ENCODE measurements around the gene TTLL9. TPM values are rescaled to one million over a fixed set of nuclear protein-coding genes. Genes with fewer than 3 reads are reported as not detected.

TTLL9 gene
- polyA plus RNA-seq, 1 of the 3 experiments (the other 2 are of a cell fraction): 0.23 TPM

DNA sequence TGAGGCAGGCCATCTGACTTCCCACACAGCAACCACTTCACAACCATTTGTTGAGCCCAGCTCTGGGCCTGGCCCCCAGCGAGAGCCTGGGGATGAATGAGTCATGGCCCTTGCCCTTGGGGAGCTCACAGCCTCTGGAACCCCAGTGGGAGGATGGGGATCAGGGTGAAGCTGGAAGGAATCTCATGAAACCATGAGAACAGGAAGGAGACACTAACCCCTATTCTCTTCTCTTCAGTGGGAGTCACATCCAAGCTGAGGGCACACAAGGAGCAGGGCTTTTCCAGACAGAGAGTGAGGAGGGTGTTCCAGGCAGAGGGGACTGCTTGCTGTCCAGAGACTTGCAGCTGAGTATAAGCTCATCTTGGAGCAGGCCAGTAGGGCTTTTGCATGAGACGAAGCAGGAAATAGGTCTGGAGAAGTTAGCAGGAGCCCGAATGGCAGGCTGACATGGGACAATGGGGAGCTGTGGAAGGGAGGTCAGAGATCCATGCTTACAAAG is 32.5 kb upstream of the TTLL9 start:
- Histone ChIP-seq H3K9me2 (no peaks in the 10 kb centered on the region), H3K36me3 (replicated peaks in 1 of 2; ENCODE audit: control insufficient read depth in 1 of 2, insufficient read depth in 2 of 2, low read length in 1 of 2) (no peaks in the 10 kb centered on the region), H3K4me2 (peak overlapping the region; percentile 30; the same call in 1 of the 2 replicates), H3K27ac (ENCODE audit: low read depth in 2 of 2, low read length in 1 of 2) (peak overlapping the region; percentile 62 to 88), H4K20me1 (ENCODE audit: insufficient read depth) (no peaks in the 10 kb centered on the region), H3K9ac (no peak overlapping the region), H3K4me3 (ENCODE audit: low read depth in 2 of 2, low read length in 1 of 2) (no peak overlapping the region), H3F3A (replicated peaks; ENCODE audit: insufficient read depth) (peaks cover 40% of the 10 kb centered on the region), H3K9me3 (no peaks in the 10 kb centered on the region), H2AFZ (ENCODE audit: low read depth) (no peak overlapping the region), H3K27me3 (ENCODE audit: insufficient read depth) (no peaks in the 10 kb centered on the region), H3K4me1 (ENCODE audit: control insufficient read depth in 1 of 2, insufficient read depth in 2 of 2, low read depth in 1 of 2, low read length in 1 of 2) (peaks cover 55 to 65% of the 10 kb centered on the region in 2 experiments), H3K79me2 (ENCODE audit: insufficient read depth) (no peaks in the 10 kb centered on the region)
- TF ChIP-seq NFIC (IDR thresholded peaks at IDR 0.05; ENCODE audit: borderline replicate concordance): peak; percentile 37; the same call in 1 of the 2 replicates
- TF ChIP-seq TCF12 (IDR thresholded peaks at IDR 0.05): peak; percentile 46
- peak; percentile 69; the same call in 1 of the 2 replicates for TF ChIP-seq FOSL2 (IDR thresholded peaks at IDR 0.05; ENCODE audit: borderline replicate concordance, low read depth)
- TF ChIP-seq, protein P1, sequence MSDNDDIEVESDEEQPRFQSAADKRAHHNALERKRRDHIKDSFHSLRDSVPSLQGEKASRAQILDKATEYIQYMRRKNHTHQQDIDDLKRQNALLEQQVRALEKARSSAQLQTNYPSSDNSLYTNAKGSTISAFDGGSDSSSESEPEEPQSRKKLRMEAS (IDR thresholded peaks at IDR 0.05; ENCODE audit: low read depth): 0 out of 2 replicates have a peak, but pooled peaks have one; percentile 21
- TF ChIP-seq GATA2 (CRISPR knock-in tag; IDR thresholded peaks at IDR 0.05): no peak
- TF ChIP-seq SIN3A (IDR thresholded peaks at IDR 0.05; ENCODE audit: borderline replicate concordance, low read depth, low read length): no peak
- TF ChIP-seq CHD2 (IDR thresholded peaks at IDR 0.05; ENCODE audit: low read length, partially characterized antibody): no peak
- no peak for TF ChIP-seq MXI1 (IDR thresholded peaks at IDR 0.05; ENCODE audit: low read depth, low read length)
- peak in 1 of 2 experiments; percentile 31; a peak in 1 of 4 replicates for TF ChIP-seq EP300 (IDR thresholded peaks at IDR 0.05; ENCODE audit: borderline replicate concordance in 1 of 2, low read depth in 1 of 2, low read length in 1 of 2)
- no peak for TF ChIP-seq NRF1 (IDR thresholded peaks at IDR 0.05; ENCODE audit: low read depth, low read length)
- TF ChIP-seq, protein P2, sequence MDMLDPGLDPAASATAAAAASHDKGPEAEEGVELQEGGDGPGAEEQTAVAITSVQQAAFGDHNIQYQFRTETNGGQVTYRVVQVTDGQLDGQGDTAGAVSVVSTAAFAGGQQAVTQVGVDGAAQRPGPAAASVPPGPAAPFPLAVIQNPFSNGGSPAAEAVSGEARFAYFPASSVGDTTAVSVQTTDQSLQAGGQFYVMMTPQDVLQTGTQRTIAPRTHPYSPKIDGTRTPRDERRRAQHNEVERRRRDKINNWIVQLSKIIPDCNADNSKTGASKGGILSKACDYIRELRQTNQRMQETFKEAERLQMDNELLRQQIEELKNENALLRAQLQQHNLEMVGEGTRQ (IDR thresholded peaks at IDR 0.05; ENCODE audit: borderline replicate concordance, low read depth, low read length): no peak
- no peak for TF ChIP-seq SMC3 (IDR thresholded peaks at IDR 0.05; ENCODE audit: low read depth, low read length)
- no peak for TF ChIP-seq YY1 (IDR thresholded peaks at IDR 0.05; ENCODE audit: low read depth)
- TF ChIP-seq JUND (IDR thresholded peaks at IDR 0.05): peak; percentile 55; the same call in 1 of the 2 replicates
- TF ChIP-seq TEAD4 (IDR thresholded peaks at IDR 0.05; ENCODE audit: borderline replicate concordance, insufficient read depth): no peak
- TF ChIP-seq RAD21 (IDR thresholded peaks at IDR 0.05; ENCODE audit: low read length): no peak
- TF ChIP-seq, protein P3, sequence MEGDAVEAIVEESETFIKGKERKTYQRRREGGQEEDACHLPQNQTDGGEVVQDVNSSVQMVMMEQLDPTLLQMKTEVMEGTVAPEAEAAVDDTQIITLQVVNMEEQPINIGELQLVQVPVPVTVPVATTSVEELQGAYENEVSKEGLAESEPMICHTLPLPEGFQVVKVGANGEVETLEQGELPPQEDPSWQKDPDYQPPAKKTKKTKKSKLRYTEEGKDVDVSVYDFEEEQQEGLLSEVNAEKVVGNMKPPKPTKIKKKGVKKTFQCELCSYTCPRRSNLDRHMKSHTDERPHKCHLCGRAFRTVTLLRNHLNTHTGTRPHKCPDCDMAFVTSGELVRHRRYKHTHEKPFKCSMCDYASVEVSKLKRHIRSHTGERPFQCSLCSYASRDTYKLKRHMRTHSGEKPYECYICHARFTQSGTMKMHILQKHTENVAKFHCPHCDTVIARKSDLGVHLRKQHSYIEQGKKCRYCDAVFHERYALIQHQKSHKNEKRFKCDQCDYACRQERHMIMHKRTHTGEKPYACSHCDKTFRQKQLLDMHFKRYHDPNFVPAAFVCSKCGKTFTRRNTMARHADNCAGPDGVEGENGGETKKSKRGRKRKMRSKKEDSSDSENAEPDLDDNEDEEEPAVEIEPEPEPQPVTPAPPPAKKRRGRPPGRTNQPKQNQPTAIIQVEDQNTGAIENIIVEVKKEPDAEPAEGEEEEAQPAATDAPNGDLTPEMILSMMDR (IDR thresholded peaks at IDR 0.05): no peak
- TF ChIP-seq POLR2AphosphoS5 (IDR thresholded peaks at IDR 0.05; ENCODE audit: low read depth, low read length): no peak; the same call in 1 of the 2 replicates
- POLR2A ChIA-PET: no interaction called here
- DNase-seq: no peak
- WGBS (ENCODE audit: low lambda C conversion rate): 47% methylated on average over 3 of the region's 3 CpGs
- CTCF ChIA-PET: interaction anchor here (1.1 to 15.5 kb wide), 8 partner anchors 10 to 275 kb away, joined by 4 to 174 read pairs (median 29); partner anchors contain the start of genes FOXS1 and PDRG1

Measured in SK-N-SH (cell line).